Fibroblast of lung (primary cell): ENCODE results near the gene RAPGEF5.

Source experiments
- CTCF ChIP-seq, 2 donors: IDR thresholded peaks in 1 of 2; conservative IDR thresholded peaks in 1 of 2; 1 replicate in 1 of 2; 2 replicates in 1 of 2; pipeline ENCODE4 v1.5.1; 2011 to 2012; ENCODE audit warnings: low read length in 2 of 2, control low read depth in 1 of 2, inconsistent platforms in 1 of 2, low read depth in 1 of 2, mild to moderate bottlenecking in 1 of 2
- EZH2 ChIP-seq: IDR thresholded peaks from 2 replicates; pipeline ENCODE4 v1.5.1; 2012; ENCODE audit warnings: low read length, control low read depth, mild to moderate bottlenecking; ENCODE audit errors: missing control alignments

- no peak for TF ChIP-seq CTCF (conservative IDR thresholded peaks at IDR 0.05 in 1 of 2, IDR thresholded peaks at IDR 0.05 in 1 of 2; ENCODE audit: low read depth in 1 of 2, low read length in 2 of 2)
- no peak for TF ChIP-seq EZH2
These were observed 49.8 kb upstream of the RAPGEF5 start for GRCh38 chr7:22406715-22407114.
